Neural crest cell (in vitro differentiated cells): ENCODE results near the gene NUFIP1. TPM values are rescaled to one million over a fixed set of nuclear protein-coding genes. Genes with fewer than 3 reads are reported as not detected.
A peak's percentile ranks its signal among the peaks of the same experiment; 100 is the strongest.

Experiments
- DNase-seq: peaks from one replicate; pipeline ENCODE4 v3.0.0; 2021; ENCODE audit warnings: low read depth, mixed read lengths, low spot score
- H3K27ac Mint-ChIP-seq: one replicate; pipeline ENCODE4 v1.8.0; 2021; ENCODE audit warnings: mild to moderate bottlenecking, mixed read lengths; ENCODE audit not compliant: unreplicated experiment
- H3K27me3 Mint-ChIP-seq: 2 replicates; pipeline ENCODE4 v1.8.0; 2021; ENCODE audit warnings: low read depth, mild to moderate bottlenecking, mixed read lengths
- H3K36me3 Mint-ChIP-seq: 2 replicates; pipeline ENCODE4 v1.8.0; 2021; ENCODE audit warnings: low read depth, mild to moderate bottlenecking, mixed read lengths
- H3K4me1 Mint-ChIP-seq: 2 replicates; pipeline ENCODE4 v1.8.0; 2021; ENCODE audit warnings: mixed read lengths
- H3K4me3 Mint-ChIP-seq: one replicate; pipeline ENCODE4 v1.8.0; 2021; ENCODE audit warnings: mild to moderate bottlenecking, mixed read lengths
- H3K9me3 Mint-ChIP-seq: 2 replicates; pipeline ENCODE4 v1.8.0; 2021; ENCODE audit warnings: mixed read lengths
- CTCF ChIP-seq: fragments of 200-600 bp; sonication (generic); conservative IDR thresholded peaks from 2 replicates; pipeline ENCODE4 v1.5.0; 2021; ENCODE audit warnings: antibody characterized with exemption, mild to moderate bottlenecking
- total RNA-seq: library from RNA; stranded (reverse); gene quantifications from 2 replicates; pipeline ENCODE4 v1.2.1, GENCODE V29; 2021

NUFIP1 gene
- total RNA-seq, 1 donor from 2014 or later, result 11.6 TPM

- no peaks in the 10 kb centered on the region for H3K36me3 Mint-ChIP-seq
- H3K9me3 Mint-ChIP-seq, result no peaks in the 10 kb centered on the region
- H3K4me3 Mint-ChIP-seq, result no peak overlapping the region
- peaks cover 5% of the 10 kb centered on the region for H3K4me1 Mint-ChIP-seq
- H3K27me3 Mint-ChIP-seq, result no peaks in the 10 kb centered on the region
- H3K27ac Mint-ChIP-seq, result no peak overlapping the region
- DNase-seq, result no peak
- TF ChIP-seq CTCF, result no peak
Measured at GRCh38 chr13:45004096-45004495, 14.8 kb upstream of the NUFIP1 start.

- H3K27ac Mint-ChIP-seq, result no peak overlapping the region
Measured at GRCh38 chr13:45003417-45003816, 14.1 kb upstream of the NUFIP1 start.

GRCh38 chr13:44989941-44990340 is 670 bp upstream of the NUFIP1 start:
- peaks cover 47% of the 10 kb centered on the region for H3K4me1 Mint-ChIP-seq
- H3K4me3 Mint-ChIP-seq, result peak overlapping the region; percentile 99
- no peak for DNase-seq
- H3K27me3 Mint-ChIP-seq, result no peaks in the 10 kb centered on the region
- H3K27ac Mint-ChIP-seq, result peak overlapping the region; percentile 100
- TF ChIP-seq CTCF, result no peak
- no peaks in the 10 kb centered on the region for H3K9me3 Mint-ChIP-seq
- H3K36me3 Mint-ChIP-seq, result peaks cover 2% of the 10 kb centered on the region

More at GRCh38 chr13:45003417-45003816, 14.1 kb upstream of the NUFIP1 start:
- Mint-ChIP-seq H3K9me3 (no peaks in the 10 kb centered on the region), H3K27me3 (no peaks in the 10 kb centered on the region), H3K4me3 (no peak overlapping the region), H3K4me1 (peaks cover 5% of the 10 kb centered on the region), H3K36me3 (no peaks in the 10 kb centered on the region)
- no peak for TF ChIP-seq CTCF
- DNase-seq, result no peak

- H3K27ac Mint-ChIP-seq, result no peak overlapping the region
- DNase-seq, result no peak
- H3K36me3 Mint-ChIP-seq, result peaks cover 4% of the 10 kb centered on the region
- no peaks in the 10 kb centered on the region for H3K9me3 Mint-ChIP-seq
- H3K4me3 Mint-ChIP-seq, result no peak overlapping the region
- peak; percentile 42 for TF ChIP-seq CTCF
- no peaks in the 10 kb centered on the region for H3K27me3 Mint-ChIP-seq
- no peaks in the 10 kb centered on the region for H3K4me1 Mint-ChIP-seq
Measured at GRCh38 chr13:44978328-44978727, 10.9 kb downstream of the NUFIP1 start.

GRCh38 chr13:44976949-44977583 is 12.2 kb downstream of the NUFIP1 start:
- no peak for TF ChIP-seq CTCF
- H3K9me3 Mint-ChIP-seq, result no peaks in the 10 kb centered on the region
- no peak overlapping the region for H3K27ac Mint-ChIP-seq
- DNase-seq, result no peak
- no peaks in the 10 kb centered on the region for H3K4me1 Mint-ChIP-seq
- no peaks in the 10 kb centered on the region for H3K27me3 Mint-ChIP-seq
- H3K36me3 Mint-ChIP-seq, result peaks cover 4% of the 10 kb centered on the region
- no peak overlapping the region for H3K4me3 Mint-ChIP-seq
